GM06990 (cell line): ENCODE measurements around the gene DYNC1LI1.

ENCODE experiments used
- DNase-seq: peaks from one replicate; pipeline ENCODE4 v3.0.0-alpha.2; 2011; ENCODE audit not compliant: insufficient read length; ENCODE audit errors: extremely low read depth
- H3K27me3 ChIP-seq: replicated peaks from 2 replicates; pipeline ENCODE4 v1.6.0; 2011; ENCODE audit warnings: low read length; ENCODE audit not compliant: control insufficient read depth, insufficient read depth
- H3K36me3 ChIP-seq: 2 replicates; pipeline ENCODE4 v1.5.1; 2011; ENCODE audit warnings: low read length; ENCODE audit not compliant: control insufficient read depth, insufficient read depth
- H3K4me3 ChIP-seq: replicated peaks from 2 replicates; pipeline ENCODE4 v1.5.1; 2011; ENCODE audit warnings: low read depth, mild to moderate bottlenecking, control low read depth, low read length
- CTCF ChIP-seq: IDR thresholded peaks from 2 replicates; pipeline ENCODE4 v1.5.1; 2011; ENCODE audit warnings: low read length, control low read depth, mild to moderate bottlenecking, inconsistent platforms; ENCODE audit not compliant: insufficient read depth, poor library complexity, severe bottlenecking

Gene DYNC1LI1

GRCh38 chr3:32483772-32484171 lies 86.9 kb downstream of the DYNC1LI1 start:
- TF ChIP-seq CTCF: no peak
- Histone ChIP-seq H3K36me3 (no peaks in the 10 kb centered on the region; the same call in none of the 2 replicates), H3K4me3 (no peak overlapping the region), H3K27me3 (no peaks in the 10 kb centered on the region)
- DNase-seq: no peak

DNA sequence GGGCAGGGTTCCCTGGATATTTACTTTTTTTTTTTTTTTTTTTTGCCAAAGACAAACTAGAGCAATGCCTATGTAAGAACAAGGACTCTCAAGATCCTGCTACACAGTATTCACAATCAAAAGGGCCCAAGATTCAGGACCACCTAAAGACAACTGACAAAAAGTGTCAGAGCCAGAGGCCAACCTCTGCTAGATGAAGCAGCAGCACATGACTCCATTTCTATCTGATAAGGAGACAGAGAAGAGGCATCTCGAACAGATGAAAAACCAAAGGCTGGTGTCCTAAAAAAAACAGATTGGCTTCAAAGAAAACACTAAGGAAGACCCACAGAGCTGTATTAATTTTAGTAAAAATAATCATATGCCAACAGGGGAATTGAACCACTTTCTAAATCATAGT lies 88.0 kb downstream of the DYNC1LI1 start:
- no peak for TF ChIP-seq CTCF
- no peak for DNase-seq
- Histone ChIP-seq H3K4me3 (no peak overlapping the region), H3K36me3 (no peaks in the 10 kb centered on the region; the same call in none of the 2 replicates), H3K27me3 (no peaks in the 10 kb centered on the region)

DNA sequence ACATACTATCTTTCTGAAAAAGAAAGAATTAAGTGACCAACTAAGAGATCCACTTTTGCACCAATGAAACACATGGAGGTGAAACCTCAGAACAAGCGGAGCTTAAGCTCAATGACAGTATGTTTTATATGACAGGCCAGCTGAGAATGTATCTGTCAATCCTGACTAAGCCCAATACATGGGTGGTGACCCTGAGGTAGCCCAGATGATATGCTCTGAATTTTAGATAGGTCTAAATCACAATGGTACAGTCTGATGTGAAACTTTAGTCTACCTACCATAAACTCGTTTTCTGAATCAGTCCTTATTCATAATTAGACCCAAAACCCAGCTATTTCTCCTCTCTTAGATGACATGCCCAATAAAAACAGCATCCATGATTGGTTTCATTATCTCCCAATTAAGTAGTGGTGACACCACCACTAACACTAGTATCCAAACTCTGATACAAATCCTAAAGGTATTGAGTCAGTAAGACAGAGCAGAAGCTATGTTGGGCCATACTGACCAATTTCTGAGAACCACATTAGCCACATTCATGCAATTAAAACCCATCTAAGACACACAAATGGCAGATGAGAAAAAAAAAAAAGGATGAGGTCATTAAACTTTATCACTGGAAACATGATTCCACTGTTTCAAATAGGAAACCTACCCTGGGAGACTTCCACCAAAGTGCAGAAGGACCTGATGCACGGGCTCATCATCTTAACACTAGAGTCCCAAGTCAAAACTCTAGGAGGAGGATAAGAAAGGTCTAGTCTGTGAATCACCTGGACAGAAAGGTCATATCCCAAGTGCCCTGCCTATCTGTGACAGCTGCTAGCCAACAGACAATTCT lies 88.6 kb downstream of the DYNC1LI1 start:
- H3K36me3 ChIP-seq: no peaks in the 10 kb centered on the region; the same call in none of the 2 replicates
- TF ChIP-seq CTCF: no peak
- DNase-seq: no peak

DNA sequence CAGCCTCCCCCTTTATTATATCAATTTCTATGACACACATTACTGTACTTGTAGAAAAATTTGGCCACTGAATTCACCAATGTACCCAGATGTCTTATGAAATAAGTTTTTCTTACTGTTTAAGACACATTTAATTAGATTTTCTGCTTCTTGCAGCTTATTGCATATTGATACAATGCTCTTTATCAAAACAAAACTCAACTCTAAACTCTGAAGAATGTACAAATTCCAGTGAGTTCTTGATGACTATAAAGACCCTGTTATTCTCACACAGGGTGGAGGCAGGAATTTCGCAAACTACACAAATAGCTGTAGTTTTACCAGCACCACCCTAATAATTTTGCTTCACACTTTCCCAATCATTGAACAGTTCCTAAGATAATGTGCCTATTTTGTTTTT lies 90.1 kb downstream of the DYNC1LI1 start:
- no peak for TF ChIP-seq CTCF
- Histone ChIP-seq H3K27me3 (no peaks in the 10 kb centered on the region), H3K36me3 (no peaks in the 10 kb centered on the region; the same call in none of the 2 replicates), H3K4me3 (no peak overlapping the region)
- DNase-seq: no peak

More for the DNA sequence above, 88.6 kb downstream of the DYNC1LI1 start:
- Histone ChIP-seq H3K27me3 (no peaks in the 10 kb centered on the region), H3K4me3 (no peak overlapping the region)
